Small intestine (tissue), 7 donors: ENCODE results near the gene CRYGC. TPM values are rescaled to one million over a fixed set of nuclear protein-coding genes. Genes with fewer than 3 reads are reported as not detected.
"Not testable (repeated sequence)": the region's sequence is repeated elsewhere in the genome, so short reads cannot be mapped to it uniquely, and the experiment has no call there.

Experiments used
- DNase-seq, 2 donors: peaks; one replicate each; pipeline versions ENCODE4 v3.0.0 to v3.0.0-alpha.2; 2013
- FAIRE-seq: peaks from 2 replicates; lab custom pipeline; 2012; peaks lifted over from hg19 to GRCh38; lab: Jason Lieb, UNC
- H3K27ac ChIP-seq, 3 donors: one replicate each; pipeline ENCODE4 v1.5.1; 2013; ENCODE audit warnings: low read length in 2 of 3, mild to moderate bottlenecking in 2 of 3, control low read depth in 1 of 3, inconsistent platforms in 1 of 3, low read depth in 1 of 3, moderate library complexity in 1 of 3
- H3K27me3 ChIP-seq, 3 donors: one replicate each; pipeline ENCODE4 v1.6.1; 2013; ENCODE audit warnings: low read length in 3 of 3, inconsistent platforms in 1 of 3; ENCODE audit not compliant: control insufficient read depth in 3 of 3, insufficient read depth in 3 of 3
- H3K36me3 ChIP-seq, 3 donors: one replicate each; pipeline ENCODE4 v1.6.1; 2013; ENCODE audit warnings: low read length in 3 of 3, inconsistent platforms in 1 of 3, low read depth in 1 of 3, mild to moderate bottlenecking in 1 of 3, moderate library complexity in 1 of 3; ENCODE audit not compliant: control insufficient read depth in 3 of 3, insufficient read depth in 2 of 3
- H3K4me1 ChIP-seq, 3 donors: one replicate each; pipeline ENCODE4 v1.6.1; 2013; ENCODE audit warnings: low read length in 2 of 3, inconsistent platforms in 1 of 3, low read depth in 1 of 3, mild to moderate bottlenecking in 1 of 3, moderate library complexity in 1 of 3; ENCODE audit not compliant: control insufficient read depth in 3 of 3, insufficient read depth in 2 of 3
- H3K4me3 ChIP-seq, 3 donors: one replicate each; pipeline ENCODE4 v1.5.1; 2013; ENCODE audit warnings: low read length in 3 of 3, control low read depth in 1 of 3, inconsistent platforms in 1 of 3, low read depth in 1 of 3, mild to moderate bottlenecking in 1 of 3, moderate library complexity in 1 of 3
- H3K9me3 ChIP-seq, 2 donors: one replicate each; pipeline ENCODE4 v1.6.1; 2013; ENCODE audit warnings: low read depth in 1 of 2, low read length in 1 of 2; ENCODE audit not compliant: control insufficient read depth in 2 of 2, insufficient read depth in 1 of 2
- WGBS, 3 donors: extraction: QIAGEN DNeasy Blood & Tissue Kit; methylation state at CpG; one replicate each; pipeline ENCODE4 v1.1.7; 2013; 5-methylcytosine and 5-hydroxymethylcytosine counted together
- polyA plus RNA-seq, 4 donors: library from polyadenylated mRNA; stranded (reverse) in 3 of 4; unstranded in 1 of 4; fragments of 200-250 nt in 3 of 4; fragments of 120-200 nt in 1 of 4; gene quantifications; one replicate each; pipeline versions ENCODE4 v1.2.1 to v1.2.3, GENCODE V29; 2013
- donor health status: healthy with polysubstance abuse.
- donor health status: control.
- donor health status: control.
- donor health status: Bipolar disorder and iron deficiency.
- donor health status: healthy.

CRYGC gene
- polyA plus RNA-seq, 4 donors: not detected

GRCh38 chr2:208112969-208113368, 16.7 kb downstream of the CRYGC start:
- peak in 1 of 2 donors; percentile 28 for DNase-seq
- WGBS, 3 donors: 46 to 59% (median 50%) methylated on average over 7 of the region's 7 CpGs
- no peak overlapping the region for H3K27ac ChIP-seq
- no peaks in the 10 kb centered on the region for H3K9me3 ChIP-seq
- no peak overlapping the region for H3K4me3 ChIP-seq
- no peak for FAIRE-seq
- no peaks in the 10 kb centered on the region for H3K27me3 ChIP-seq
- peaks cover 0 to 8% (median 0%) of the 10 kb centered on the region in 3 donors for H3K4me1 ChIP-seq
- H3K36me3 ChIP-seq: no peaks in the 10 kb centered on the region

GRCh38 chr2:208112273-208112745, 17.3 kb downstream of the CRYGC start:
- peak in 1 of 2 donors; percentile 29 for DNase-seq
- 64 to 85% (median 67%) methylated on average over 18 to 36 of the region's 36 CpGs for WGBS, 3 donors
- FAIRE-seq, H3K27me3 ChIP-seq, H3K4me3 ChIP-seq, H3K36me3 ChIP-seq, H3K4me1 ChIP-seq, H3K27ac ChIP-seq, H3K9me3 ChIP-seq: not testable (repeated sequence)

- Histone ChIP-seq H3K9me3 (no peaks in the 10 kb centered on the region), H3K4me3 (no peak overlapping the region), H3K27ac (no peak overlapping the region), H3K36me3 (no peaks in the 10 kb centered on the region), H3K27me3 (peaks cover 0 to 3% (median 0%) of the 10 kb centered on the region in 3 donors), H3K4me1 (no peaks in the 10 kb centered on the region)
- WGBS, 3 donors: 84 to 91% (median 90%) methylated on average over 3 of the region's 3 CpGs
- DNase-seq (no peak), FAIRE-seq (no peak)
Measured at GRCh38 chr2:208103616-208104015, 26.0 kb downstream of the CRYGC start.

- no peaks in the 10 kb centered on the region for H3K9me3 ChIP-seq
- no peaks in the 10 kb centered on the region for H3K36me3 ChIP-seq
- FAIRE-seq (no peak), DNase-seq (peak; percentile 44 to 56)
- no peaks in the 10 kb centered on the region for H3K4me1 ChIP-seq
- peaks cover 0 to 3% (median 0%) of the 10 kb centered on the region in 3 donors for H3K27me3 ChIP-seq
- no peak overlapping the region for H3K4me3 ChIP-seq
- no peak overlapping the region for H3K27ac ChIP-seq
- 41 to 54% (median 48%) methylated on average over 10 of the region's 10 CpGs for WGBS, 3 donors
Measured at GRCh38 chr2:208101716-208102631, 27.7 kb downstream of the CRYGC start.

- Histone ChIP-seq H3K27ac (no peak overlapping the region), H3K9me3 (no peaks in the 10 kb centered on the region), H3K36me3 (no peaks in the 10 kb centered on the region), H3K27me3 (no peaks in the 10 kb centered on the region), H3K4me3 (no peak overlapping the region), H3K4me1 (no peaks in the 10 kb centered on the region)
- no peak for DNase-seq
- no peak for FAIRE-seq
- WGBS, 3 donors: 59 to 77% (median 60%) methylated on average over 13 of the region's 13 CpGs
Measured at GRCh38 chr2:208099682-208100470, 29.8 kb downstream of the CRYGC start.

GRCh38 chr2:208098701-208099100, 30.9 kb downstream of the CRYGC start:
- DNase-seq, H3K36me3 ChIP-seq, H3K27me3 ChIP-seq, H3K4me1 ChIP-seq, FAIRE-seq, H3K27ac ChIP-seq, H3K9me3 ChIP-seq, H3K4me3 ChIP-seq: not testable (repeated sequence)
- WGBS, 3 donors: 97 to 100% (median 100%) methylated on average over 1 of the region's 1 CpG

GRCh38 chr2:208098267-208098666, 31.4 kb downstream of the CRYGC start:
- H3K27ac ChIP-seq: no peak overlapping the region
- no peaks in the 10 kb centered on the region for H3K4me1 ChIP-seq
- no peak overlapping the region for H3K4me3 ChIP-seq
- DNase-seq (no peak), FAIRE-seq (no peak)
- no peaks in the 10 kb centered on the region for H3K9me3 ChIP-seq
- H3K36me3 ChIP-seq: no peaks in the 10 kb centered on the region
- H3K27me3 ChIP-seq: no peaks in the 10 kb centered on the region
- WGBS, 3 donors: 50 to 77% (median 70%) methylated on average over 2 of the region's 2 CpGs

- H3K9me3 ChIP-seq: no peaks in the 10 kb centered on the region
- H3K4me3 ChIP-seq: no peak overlapping the region
- 68 to 89% (median 88%) methylated on average over 5 of the region's 5 CpGs for WGBS, 3 donors
- no peaks in the 10 kb centered on the region for H3K4me1 ChIP-seq
- H3K36me3 ChIP-seq: no peaks in the 10 kb centered on the region
- H3K27ac ChIP-seq: no peak overlapping the region
- DNase-seq (no peak), FAIRE-seq (no peak)
- H3K27me3 ChIP-seq: no peaks in the 10 kb centered on the region
Measured at GRCh38 chr2:208097801-208098200, 31.8 kb downstream of the CRYGC start.
